SHP77 treated with DMSO at 0.1 percent for 48 hours (cell line): ENCODE measurements around the gene MACROH2A1.

Experiments
- DNase-seq: peaks from one replicate; lab custom pipeline; 2025; lab: John Stamatoyannopoulos, UW

The MACROH2A1 gene

DNA sequence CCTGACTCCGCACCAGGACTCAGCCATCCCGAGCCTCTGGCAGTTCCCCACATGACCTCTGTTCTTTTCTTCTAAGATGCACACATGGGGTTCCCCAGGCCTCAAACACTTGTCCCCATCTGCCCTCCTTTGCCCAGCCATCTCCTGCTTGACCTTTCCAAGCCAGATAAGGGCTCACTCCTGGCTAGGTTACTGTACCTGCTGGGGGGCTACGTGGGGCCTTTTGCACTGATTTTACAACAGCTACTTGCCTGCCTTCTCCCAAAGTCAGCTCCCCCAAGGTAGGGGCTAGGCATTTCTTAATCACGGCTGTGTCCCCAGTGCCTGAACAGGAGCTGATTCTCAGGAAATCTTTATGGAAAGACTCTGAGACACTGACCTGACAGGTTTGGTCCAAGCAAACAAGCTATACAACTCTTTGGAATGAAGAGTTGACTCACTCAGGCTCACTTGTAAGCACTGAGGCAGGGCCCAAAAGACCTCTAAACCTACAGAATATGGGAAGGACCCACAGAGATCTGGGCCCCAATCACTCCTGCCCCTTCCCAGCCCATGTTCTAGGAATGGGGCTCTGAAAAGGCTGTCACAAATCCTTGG, 2.5 kb downstream of the MACROH2A1 start:
- no peak for DNase-seq

DNA sequence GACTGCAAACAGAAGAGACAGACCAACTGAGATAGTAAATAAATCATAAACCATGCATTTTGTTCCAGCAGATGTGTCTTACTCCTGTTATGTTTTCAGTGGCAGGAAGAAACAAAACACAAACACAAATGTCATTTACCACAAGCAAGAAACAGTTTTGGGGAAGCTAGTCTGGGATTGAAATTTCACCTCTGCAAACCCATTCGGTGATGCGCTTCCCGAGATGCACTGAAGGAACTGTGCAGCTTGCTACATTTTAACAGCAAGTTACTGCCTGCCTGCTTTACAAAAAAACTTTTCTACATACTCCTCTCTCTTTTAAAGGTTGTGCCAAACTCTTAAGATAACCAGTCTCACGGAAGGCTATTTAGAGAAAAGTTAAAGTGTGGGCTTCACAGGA, 3.2 kb downstream of the MACROH2A1 start:
- DNase-seq = no peak

DNA sequence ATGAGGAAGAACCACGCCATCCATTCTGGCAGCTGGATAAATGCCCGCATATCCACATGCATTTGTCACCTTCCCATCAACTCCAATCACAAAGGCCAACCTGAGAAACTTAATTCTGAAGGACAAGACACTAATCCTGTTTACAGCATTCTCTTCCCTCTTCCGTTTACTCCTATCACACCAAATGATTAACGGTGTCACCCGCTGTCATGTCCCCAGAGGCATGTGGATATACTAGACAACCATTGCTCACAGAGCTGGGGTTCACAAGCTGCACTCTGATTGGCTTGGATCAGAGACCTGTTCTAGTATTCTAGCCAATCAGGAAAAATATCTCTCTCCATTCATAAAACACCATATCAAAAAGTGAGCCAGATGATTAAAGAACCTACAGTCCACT, 3.6 kb downstream of the MACROH2A1 start:
- no peak for DNase-seq

DNA sequence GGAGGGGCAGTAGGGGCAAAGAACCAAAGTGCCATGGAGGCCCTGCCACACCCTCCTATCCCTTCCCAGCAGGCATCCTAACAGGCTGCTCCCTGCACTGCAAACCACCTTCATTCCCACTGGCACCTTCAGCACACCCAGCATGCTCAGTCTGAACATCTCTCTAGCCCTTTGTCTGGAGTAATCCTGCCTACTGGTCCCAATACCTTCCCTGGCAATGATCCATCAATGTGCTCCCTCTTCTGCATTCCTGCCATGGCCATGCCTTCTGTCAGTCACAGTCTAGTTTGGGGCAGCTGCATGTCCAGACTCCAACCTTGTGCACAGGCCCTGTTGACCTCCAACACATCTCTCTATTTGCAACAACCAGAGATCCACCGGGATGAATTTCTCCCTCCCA, 4.9 kb downstream of the MACROH2A1 start:
- no peak for DNase-seq

DNA sequence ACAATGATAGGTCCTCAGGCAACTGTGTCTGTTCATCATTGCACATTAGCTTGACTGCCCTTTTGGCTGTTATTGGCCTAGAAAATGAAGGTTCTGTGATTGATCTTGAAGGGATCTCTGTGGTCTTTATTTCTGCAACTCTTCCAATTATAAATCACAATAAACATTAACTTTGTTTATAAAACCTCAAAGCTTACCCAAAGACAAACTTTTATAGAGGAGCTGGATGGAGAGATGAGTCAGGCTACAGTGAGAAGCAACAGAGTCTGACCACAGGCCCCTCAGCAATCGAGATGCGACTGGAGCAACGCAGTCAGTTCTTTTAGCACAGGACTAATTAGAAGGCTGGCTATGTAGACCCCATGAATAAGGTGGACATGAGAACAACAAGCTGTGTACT, 5.3 kb downstream of the MACROH2A1 start:
- DNase-seq = no peak

GRCh38 chr5:135393229-135393628, 5.8 kb downstream of the MACROH2A1 start:
- no peak for DNase-seq

- no peak for DNase-seq
Measured at GRCh38 chr5:135392256-135392655, 6.8 kb downstream of the MACROH2A1 start.

- DNase-seq = no peak
Measured at GRCh38 chr5:135391869-135392255, 7.2 kb downstream of the MACROH2A1 start.

- no peak for DNase-seq
Measured at GRCh38 chr5:135391116-135391868, 7.7 kb downstream of the MACROH2A1 start.

- DNase-seq = no peak
Measured at GRCh38 chr5:135388860-135389435, 10.1 kb downstream of the MACROH2A1 start.

- DNase-seq = no peak
Measured at GRCh38 chr5:135387629-135387960, 11.4 kb downstream of the MACROH2A1 start.

DNA sequence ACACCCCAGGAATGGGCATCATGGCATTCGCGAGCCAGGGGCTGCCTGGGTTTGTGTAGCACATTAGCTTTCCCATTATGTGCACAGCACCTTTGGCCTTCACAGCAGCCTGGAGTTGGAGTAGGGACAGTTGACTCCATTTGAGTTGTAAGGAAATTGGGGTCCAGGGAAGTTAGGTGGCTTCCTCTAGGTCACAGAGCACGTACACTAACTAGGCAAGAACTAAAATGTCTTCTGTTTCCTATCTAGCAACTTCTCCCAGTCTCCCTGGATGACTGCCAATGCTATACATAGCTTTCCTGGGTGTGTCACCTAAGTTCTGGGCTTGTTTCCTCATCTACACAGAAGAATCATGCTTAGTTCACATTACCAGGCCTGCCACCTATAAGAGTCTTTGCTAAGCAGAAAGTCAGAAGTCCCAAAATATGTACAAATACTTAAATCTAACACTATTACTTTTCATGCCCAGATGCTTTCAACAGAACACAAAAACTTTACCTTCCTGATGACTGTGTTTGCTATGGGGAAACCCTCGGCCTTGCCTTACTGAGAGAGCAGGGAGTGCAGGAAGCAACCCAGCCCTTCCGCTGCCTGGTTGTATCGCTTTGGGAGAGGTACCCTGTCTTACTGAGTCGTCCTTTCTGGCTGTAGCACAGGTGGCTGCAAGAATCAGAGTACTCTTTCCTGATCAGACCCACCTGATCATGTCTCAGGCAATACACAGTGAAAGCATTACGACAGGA, 12.0 kb downstream of the MACROH2A1 start:
- DNase-seq = no peak

- no peak for DNase-seq
Measured at GRCh38 chr5:135386096-135386495, 12.9 kb downstream of the MACROH2A1 start.

DNA sequence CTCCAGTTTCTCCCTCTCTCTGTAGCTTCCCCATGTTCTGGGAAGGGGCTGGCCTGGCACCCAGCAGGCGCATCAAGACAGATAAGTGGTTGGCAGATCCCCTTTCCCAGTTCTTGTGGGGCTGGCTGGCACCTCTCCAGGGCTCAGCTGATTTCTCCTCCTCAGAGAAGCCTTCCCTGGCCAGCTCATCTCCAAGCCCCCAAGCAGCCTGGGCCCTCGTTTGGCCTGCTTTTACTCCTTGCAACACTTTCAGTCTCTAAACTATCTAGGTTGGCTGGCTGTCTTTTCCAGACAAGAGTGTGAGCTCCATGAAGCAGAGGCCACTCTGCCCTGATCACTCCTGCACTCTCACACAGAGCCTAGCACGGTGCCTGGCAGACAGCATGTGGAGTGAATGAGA, 13.5 kb downstream of the MACROH2A1 start:
- DNase-seq = no peak

DNA sequence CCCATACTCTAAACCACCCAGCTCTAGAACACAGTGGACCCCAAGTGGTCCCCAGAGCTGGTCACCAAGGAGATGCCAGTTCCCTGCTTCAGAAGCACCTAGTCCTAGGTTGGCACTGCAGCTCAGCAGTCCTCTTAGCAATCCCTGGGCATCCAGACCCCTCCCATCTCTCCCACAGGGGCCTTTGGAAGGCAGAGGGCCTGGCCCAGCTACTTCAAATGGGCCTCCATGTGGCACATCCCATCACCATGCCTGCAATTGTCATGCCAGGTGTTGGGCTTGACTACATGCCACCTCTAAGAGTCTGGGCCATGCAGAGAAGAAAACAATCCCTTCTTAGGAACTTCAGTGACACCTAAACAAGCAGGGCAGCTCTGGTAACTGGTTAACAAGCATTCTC, 14.1 kb downstream of the MACROH2A1 start:
- DNase-seq = no peak

GRCh38 chr5:135383803-135384495, 15.1 kb downstream of the MACROH2A1 start:
- no peak for DNase-seq

- no peak for DNase-seq
Measured at GRCh38 chr5:135382981-135383380, 16.1 kb downstream of the MACROH2A1 start.

DNA sequence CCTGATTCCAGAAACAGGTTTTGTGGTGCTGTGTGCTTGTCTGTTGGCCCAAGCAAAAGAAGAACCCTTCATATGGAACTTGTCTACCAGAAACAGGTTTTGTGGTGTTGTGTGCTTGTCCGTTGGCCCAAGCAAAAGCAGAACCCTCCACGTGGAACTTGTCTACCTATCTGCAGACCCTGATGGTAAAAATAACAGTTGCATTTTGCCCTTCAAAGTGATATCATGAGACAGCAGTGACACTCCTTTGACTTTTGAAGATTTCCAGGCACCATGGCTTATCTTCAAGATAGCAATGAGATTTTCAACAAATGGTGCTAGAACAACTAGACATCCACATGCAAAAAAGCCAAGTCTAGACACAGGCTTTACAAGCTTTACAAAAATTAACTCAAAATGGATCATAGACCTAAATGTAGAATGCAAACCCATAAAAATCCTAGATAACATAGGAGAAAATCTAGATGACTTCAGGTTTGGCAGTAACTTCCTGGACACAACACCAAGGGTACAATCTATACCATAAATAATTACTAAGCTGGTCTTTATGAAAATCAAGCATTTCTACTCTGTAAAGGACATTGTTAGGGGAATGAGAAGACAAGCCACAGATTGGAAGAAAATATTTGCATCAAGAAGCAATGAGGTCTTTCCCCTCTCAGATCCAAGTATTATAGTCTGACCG, 16.8 kb downstream of the MACROH2A1 start:
- DNase-seq = no peak

GRCh38 chr5:135379046-135379654, 19.9 kb downstream of the MACROH2A1 start:
- no peak for DNase-seq

DNA sequence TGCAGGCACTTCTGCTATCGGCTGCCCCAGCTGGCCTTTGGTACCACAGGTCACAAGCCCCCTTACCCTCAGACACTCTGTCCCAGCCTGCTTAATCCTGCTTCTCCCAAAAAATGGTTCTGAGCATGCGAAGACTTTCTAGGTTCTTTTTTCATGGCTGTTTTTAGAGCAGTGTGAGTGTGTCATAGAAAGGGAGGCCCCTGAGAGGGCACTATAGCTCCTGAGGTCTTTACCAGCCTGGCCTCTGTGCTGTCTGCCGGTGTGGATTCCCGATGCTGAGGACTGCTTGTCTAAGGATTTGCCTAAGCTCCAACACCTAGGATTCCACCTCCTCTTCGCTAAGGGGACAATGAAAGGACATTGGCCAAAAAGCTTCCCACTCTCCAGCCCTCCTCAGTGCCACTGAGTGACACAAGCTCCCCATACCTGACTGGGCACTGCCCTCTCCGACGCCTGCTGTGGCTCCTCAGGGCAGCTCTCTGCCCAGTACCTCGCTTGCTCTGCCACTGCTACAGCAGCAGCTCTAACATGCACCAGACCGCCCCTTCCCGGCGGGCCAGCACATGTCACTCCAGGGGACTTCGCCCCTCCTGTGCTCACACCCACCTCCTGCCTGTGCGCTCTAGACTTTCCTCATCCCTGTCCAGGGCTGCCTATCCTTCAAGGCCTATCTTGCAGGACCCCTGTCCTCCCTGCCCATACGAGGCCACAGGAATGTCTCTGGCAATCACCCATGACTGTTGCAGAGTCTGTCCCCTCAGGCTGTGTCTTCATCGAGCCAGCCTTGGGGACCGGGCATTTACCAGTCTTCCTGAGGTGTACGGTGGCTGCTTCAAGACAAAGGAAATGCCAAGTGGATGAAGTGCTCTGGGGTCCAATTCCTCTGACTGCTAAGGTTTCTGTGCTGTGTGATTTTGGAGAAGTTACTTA, 21.0 kb downstream of the MACROH2A1 start:
- no peak for DNase-seq
